ENCODE data around the gene ATG9A. TPM values are rescaled to one million over a fixed set of nuclear protein-coding genes. Genes with fewer than 3 reads are reported as not detected.

The ATG9A gene
- total RNA-seq, 1 experiment from 2014 or later, result 42.9 TPM

- DNase-seq (ENCODE audit: low spot score), result no peak
- no peak for ATAC-seq
Measured at GRCh38 chr2:219254590-219255201, 25.3 kb upstream of the ATG9A start.

GRCh38 chr2:219253753-219254589 is 24.5 kb upstream of the ATG9A start, which contains the start of gene TUBA4A:
Gene TUBA4A (minus strand): TSS chr2:219253918. CDS start chr2:219253858, 60 bp downstream.
- Mint-ChIP-seq H3K27ac (peak within 1 kb of the TSS; percentile 41; the same call in 1 of the 2 replicates), H3K4me1 (peaks cover 25% of the 10 kb centered on the region), H3K27me3 (ENCODE audit: low read depth) (peaks cover 69% of the 10 kb centered on the region), H3K36me3 (peaks cover 19% of the 10 kb centered on the region; the same call in 1 of the 2 replicates), H3K9me3 (no peaks in the 10 kb centered on the region), H3K4me3 (peak within 1 kb of the TSS; percentile 79)
- DNase-seq (ENCODE audit: low spot score) (peak; percentile 85), ATAC-seq (peak; percentile 81)
- ChIA-PET POLR2A (interaction anchor here (0.5 to 2.5 kb wide), 8 partner anchors 9 to 47 kb away, joined by 3 to 15 read pairs (median 8); partner anchors contain the start of genes ABCB6, DNAJB2, GLB1L and STK16), CTCF (interaction anchor here (0.6 to 4.7 kb wide), 14 partner anchors 9 to 252 kb away, joined by 3 to 33 read pairs (median 4); partner anchors contain the start of genes DNAJB2, DNPEP, GLB1L and STK16)
- TF ChIP-seq SP1 (CRISPR knock-in tag; conservative IDR thresholded peaks at IDR 0.05) (peak; percentile 93), ZMAT4 (CRISPR knock-in tag; IDR thresholded peaks at IDR 0.05) (no peak), ZNF423 (CRISPR knock-in tag; IDR thresholded peaks at IDR 0.05) (peak; percentile 32), ZNF219 (CRISPR knock-in tag; IDR thresholded peaks at IDR 0.05; ENCODE audit: borderline replicate concordance) (0 out of 2 replicates have a peak, but pooled peaks have one; percentile 54), ETV6 (CRISPR knock-in tag; IDR thresholded peaks at IDR 0.05) (no peak), TP53 (CRISPR knock-in tag; IDR thresholded peaks at IDR 0.05) (peak; percentile 36; the same call in 1 of the 2 replicates), ZNF138 (CRISPR knock-in tag; conservative IDR thresholded peaks at IDR 0.05) (0 out of 2 replicates have a peak, but pooled peaks have one; percentile 52)

More at GRCh38 chr2:219254590-219255201, 25.3 kb upstream of the ATG9A start:
- TF ChIP-seq NR1H2 (CRISPR knock-in tag; IDR thresholded peaks at IDR 0.05), result no peak
- Mint-ChIP-seq H3K4me3 (peak overlapping the region; percentile 77), H3K27me3 (ENCODE audit: low read depth) (peaks cover 72% of the 10 kb centered on the region), H3K36me3 (peaks cover 13% of the 10 kb centered on the region; the same call in 1 of the 2 replicates), H3K9me3 (no peaks in the 10 kb centered on the region), H3K4me1 (peaks cover 18% of the 10 kb centered on the region), H3K27ac (no peak overlapping the region)
- ChIA-PET POLR2A (interaction anchor here (1.0 to 2.5 kb wide), 5 partner anchors 10 to 36 kb away, joined by 3 to 15 read pairs (median 8); partner anchors contain the start of genes ABCB6, DNAJB2, GLB1L and STK16), CTCF (interaction anchor here (1.1 to 4.7 kb wide), 4 partner anchors 10 to 225 kb away, joined by 4 to 33 read pairs (median 12); partner anchors contain the start of genes GLB1L and STK16)

DNA sequence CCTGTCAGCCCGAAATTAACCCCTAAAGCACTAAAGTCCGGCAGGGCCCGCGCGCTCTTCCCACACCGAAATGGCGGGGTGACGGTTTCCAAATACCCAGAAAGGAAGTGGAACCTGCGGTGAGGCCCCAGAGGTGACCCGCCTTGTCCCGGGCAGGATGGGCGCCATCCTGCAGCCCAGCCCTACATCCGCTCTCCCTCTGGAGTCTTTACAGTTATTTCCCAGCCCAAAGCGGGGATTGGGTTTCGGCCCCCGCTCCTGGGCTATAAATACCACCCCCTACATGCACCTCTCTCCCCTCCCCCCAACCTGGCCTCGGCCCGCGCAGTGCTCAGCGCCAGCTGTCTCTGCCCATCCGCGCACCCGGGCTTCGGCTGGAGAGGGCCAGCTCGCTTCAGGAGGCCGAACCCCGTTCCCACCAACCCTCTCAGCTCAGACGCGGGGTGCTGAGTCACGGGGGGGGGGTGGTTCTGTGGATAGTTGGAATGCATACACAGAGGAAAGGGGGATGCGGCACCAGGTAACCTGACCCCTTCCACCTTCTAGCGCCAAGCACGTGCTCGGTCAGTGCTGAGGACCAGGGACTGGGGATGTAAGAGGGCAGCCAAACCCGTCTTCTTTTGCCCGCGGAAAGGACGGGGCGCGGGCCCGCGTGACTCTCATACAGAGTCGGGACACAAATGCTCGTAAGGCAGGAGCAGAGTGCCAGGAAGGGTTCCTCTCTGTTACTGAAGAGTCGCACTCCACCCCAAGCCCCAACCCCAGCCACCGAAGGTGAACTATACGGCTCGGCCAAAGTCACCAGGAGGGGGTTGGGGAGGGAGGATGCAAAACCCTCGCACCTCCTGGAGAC is 23.7 kb upstream of the ATG9A start, which contains the start of gene TUBA4B:
TSS of gene TUBA4B (plus strand) at position 344 of the 853 bp plus-strand sequence. CDS start at position 509, 165 bp downstream.
- Mint-ChIP-seq H3K9me3 (no peaks in the 10 kb centered on the region), H3K27me3 (ENCODE audit: low read depth) (peaks cover 62% of the 10 kb centered on the region), H3K27ac (peak within 1 kb of the TSS; percentile 41; the same call in 1 of the 2 replicates), H3K4me3 (peak within 1 kb of the TSS; percentile 79), H3K4me1 (peaks cover 25% of the 10 kb centered on the region), H3K36me3 (peaks cover 19% of the 10 kb centered on the region; the same call in 1 of the 2 replicates)
- peak; percentile 70 for DNase-seq (ENCODE audit: low spot score)
- peak; percentile 52 for ATAC-seq
- CTCF ChIA-PET, result interaction anchor here (0.6 to 4.7 kb wide), 14 partner anchors 21 to 257 kb away, joined by 3 to 33 read pairs (median 4); partner anchors contain the start of genes ABCB6, DNAJB2 and DNPEP
- POLR2A ChIA-PET, result interaction anchor here (0.6 to 2.5 kb wide), 9 partner anchors 16 to 77 kb away, joined by 3 to 15 read pairs (median 7); partner anchors contain the start of genes ABCB6, CNPPD1, DNAJB2 and ZFAND2B
- no peak for TF ChIP-seq NR3C1 (CRISPR knock-in tag; conservative IDR thresholded peaks at IDR 0.05; ENCODE audit: low read depth)
- TF ChIP-seq ZNF121 (CRISPR knock-in tag; IDR thresholded peaks at IDR 0.05), result no peak
- TF ChIP-seq, protein P1, sequence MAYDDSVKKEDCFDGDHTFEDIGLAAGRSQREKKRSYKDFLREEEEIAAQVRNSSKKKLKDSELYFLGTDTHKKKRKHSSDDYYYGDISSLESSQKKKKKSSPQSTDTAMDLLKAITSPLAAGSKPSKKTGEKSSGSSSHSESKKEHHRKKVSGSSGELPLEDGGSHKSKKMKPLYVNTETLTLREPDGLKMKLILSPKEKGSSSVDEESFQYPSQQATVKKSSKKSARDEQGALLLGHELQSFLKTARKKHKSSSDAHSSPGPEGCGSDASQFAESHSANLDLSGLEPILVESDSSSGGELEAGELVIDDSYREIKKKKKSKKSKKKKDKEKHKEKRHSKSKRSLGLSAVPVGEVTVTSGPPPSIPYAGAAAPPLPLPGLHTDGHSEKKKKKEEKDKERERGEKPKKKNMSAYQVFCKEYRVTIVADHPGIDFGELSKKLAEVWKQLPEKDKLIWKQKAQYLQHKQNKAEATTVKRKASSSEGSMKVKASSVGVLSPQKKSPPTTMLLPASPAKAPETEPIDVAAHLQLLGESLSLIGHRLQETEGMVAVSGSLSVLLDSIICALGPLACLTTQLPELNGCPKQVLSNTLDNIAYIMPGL (CRISPR knock-in tag; IDR thresholded peaks at IDR 0.05), result peak; percentile 56; the same call in 1 of the 2 replicates
- TF ChIP-seq, protein P2, sequence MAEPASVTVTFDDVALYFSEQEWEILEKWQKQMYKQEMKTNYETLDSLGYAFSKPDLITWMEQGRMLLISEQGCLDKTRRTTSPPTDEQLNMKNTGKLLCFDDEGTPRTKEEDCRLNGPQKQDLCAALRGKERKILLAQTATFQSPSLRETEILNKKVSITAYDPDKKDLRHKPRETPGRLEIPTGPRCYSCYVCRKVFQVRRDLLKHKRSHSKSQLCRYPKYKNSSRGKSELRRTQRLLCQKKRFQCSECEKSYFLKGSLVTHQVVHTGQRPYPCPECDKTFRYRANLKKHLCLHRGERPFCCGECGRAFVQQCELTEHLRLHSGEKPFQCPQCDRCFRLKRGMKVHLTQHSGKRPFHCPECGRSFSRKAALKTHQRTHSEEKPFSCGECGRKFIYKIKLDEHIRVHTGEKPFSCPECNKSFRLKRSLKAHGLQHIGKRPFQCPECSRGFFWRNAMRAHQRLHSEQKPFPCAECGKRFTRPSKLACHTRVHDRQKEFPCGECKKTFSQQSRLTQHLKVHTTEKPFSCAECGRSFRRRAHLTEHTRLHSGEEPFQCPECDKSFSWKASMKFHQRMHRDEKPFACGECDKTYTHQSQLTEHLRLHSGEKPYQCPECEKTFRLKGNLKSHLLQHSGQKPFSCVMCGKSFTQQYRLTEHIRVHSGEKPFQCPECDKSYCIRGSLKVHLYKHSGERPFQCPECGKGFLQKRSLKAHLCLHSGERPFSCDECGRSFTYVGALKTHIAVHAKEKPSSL (CRISPR knock-in tag; conservative IDR thresholded peaks at IDR 0.05), result no peak
- TF ChIP-seq SOX15 (CRISPR knock-in tag; IDR thresholded peaks at IDR 0.05), result no peak
- TF ChIP-seq, protein P3, sequence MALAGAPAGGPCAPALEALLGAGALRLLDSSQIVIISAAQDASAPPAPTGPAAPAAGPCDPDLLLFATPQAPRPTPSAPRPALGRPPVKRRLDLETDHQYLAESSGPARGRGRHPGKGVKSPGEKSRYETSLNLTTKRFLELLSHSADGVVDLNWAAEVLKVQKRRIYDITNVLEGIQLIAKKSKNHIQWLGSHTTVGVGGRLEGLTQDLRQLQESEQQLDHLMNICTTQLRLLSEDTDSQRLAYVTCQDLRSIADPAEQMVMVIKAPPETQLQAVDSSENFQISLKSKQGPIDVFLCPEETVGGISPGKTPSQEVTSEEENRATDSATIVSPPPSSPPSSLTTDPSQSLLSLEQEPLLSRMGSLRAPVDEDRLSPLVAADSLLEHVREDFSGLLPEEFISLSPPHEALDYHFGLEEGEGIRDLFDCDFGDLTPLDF (CRISPR knock-in tag; IDR thresholded peaks at IDR 0.05), result 0 out of 2 replicates have a peak, but pooled peaks have one; percentile 74
- no peak for TF ChIP-seq ATF6 (CRISPR knock-in tag; IDR thresholded peaks at IDR 0.05)
- 0 out of 2 replicates have a peak, but pooled peaks have one; percentile 41 for TF ChIP-seq SP1 (CRISPR knock-in tag; conservative IDR thresholded peaks at IDR 0.05)
- no peak for TF ChIP-seq ZSCAN18 (CRISPR knock-in tag; IDR thresholded peaks at IDR 0.05)
